ENCODE data around the gene ARHGEF4. TPM values are rescaled to one million over a fixed set of nuclear protein-coding genes. Genes with fewer than 3 reads are reported as not detected.

ARHGEF4 gene
- total RNA-seq, 1 experiment from 2014 or later = 20.0 TPM

GRCh38 chr2:131056204-131056931, 219.7 kb downstream of the ARHGEF4 start:
- no peak overlapping the region for H3K4me2 ChIP-seq
- no peak overlapping the region for H3K4me3 ChIP-seq
- peaks cover 73% of the 10 kb centered on the region for H4K20me1 ChIP-seq (ENCODE audit: insufficient read depth)
- CTCF ChIA-PET = no interaction called here
- no peak overlapping the region for H2AFZ ChIP-seq
- H3K9me3 ChIP-seq (ENCODE audit: insufficient read depth, low read depth) = no peaks in the 10 kb centered on the region
- BruUV-seq (replicated peaks) = no TSS peak
- TF ChIP-seq EZH2 (IDR thresholded peaks at IDR 0.05; ENCODE audit: low read depth) = no peak
- no peak for TF ChIP-seq CTCF (conservative IDR thresholded peaks at IDR 0.05)
- H3K27me3 ChIP-seq (ENCODE audit: insufficient read depth, low read depth) = no peaks in the 10 kb centered on the region
- POLR2A ChIA-PET (ENCODE audit: unreplicated experiment) = no interaction called here
- no peak overlapping the region for H3K27ac ChIP-seq
- no peaks in the 10 kb centered on the region for H3K9me2 ChIP-seq (ENCODE audit: insufficient read depth)
- intact Hi-C loops (cut with micrococcal nuclease; ENCODE audit: unreplicated experiment) = no loop called here
- H3K36me3 ChIP-seq (ENCODE audit: low read depth) = peaks cover 26% of the 10 kb centered on the region
- H3F3A ChIP-seq (ENCODE audit: insufficient read depth, low read depth) = 0 out of 2 replicates have a peak, but pooled peaks cover 4% of the 10 kb centered on the region
- H3K4me1 ChIP-seq (replicated peaks; ENCODE audit: insufficient read depth) = no peaks in the 10 kb centered on the region
- no peak for DNase-seq
- H3K79me2 ChIP-seq (ENCODE audit: low read depth) = peaks cover 39% of the 10 kb centered on the region

GRCh38 chr2:131056932-131057287, 220.2 kb downstream of the ARHGEF4 start:
- CTCF ChIA-PET = no interaction called here
- no peaks in the 10 kb centered on the region for H3K4me1 ChIP-seq (replicated peaks; ENCODE audit: insufficient read depth)
- no peaks in the 10 kb centered on the region for H3K27me3 ChIP-seq (ENCODE audit: insufficient read depth, low read depth)
- H4K20me1 ChIP-seq (ENCODE audit: insufficient read depth) = peaks cover 73% of the 10 kb centered on the region
- H3F3A ChIP-seq (ENCODE audit: insufficient read depth, low read depth) = 0 out of 2 replicates have a peak, but pooled peaks cover under 1% of the 10 kb centered on the region
- TF ChIP-seq EZH2 (IDR thresholded peaks at IDR 0.05; ENCODE audit: low read depth) (no peak), CTCF (conservative IDR thresholded peaks at IDR 0.05) (no peak)
- no peak for DNase-seq
- POLR2A ChIA-PET (ENCODE audit: unreplicated experiment) = no interaction called here
- no peaks in the 10 kb centered on the region for H3K9me3 ChIP-seq (ENCODE audit: insufficient read depth, low read depth)
- H3K4me2 ChIP-seq = no peak overlapping the region
- H3K9me2 ChIP-seq (ENCODE audit: insufficient read depth) = no peaks in the 10 kb centered on the region
- no peak overlapping the region for H3K4me3 ChIP-seq
- BruUV-seq (replicated peaks) = no TSS peak
- H3K36me3 ChIP-seq (ENCODE audit: low read depth) = peaks cover 20% of the 10 kb centered on the region
- intact Hi-C loops (cut with micrococcal nuclease; ENCODE audit: unreplicated experiment) = no loop called here
- no peak overlapping the region for H3K27ac ChIP-seq
- H3K79me2 ChIP-seq (ENCODE audit: low read depth) = peaks cover 45% of the 10 kb centered on the region
- H2AFZ ChIP-seq = no peak overlapping the region

GRCh38 chr2:131058214-131058843, 221.6 kb downstream of the ARHGEF4 start:
- Histone ChIP-seq H3K36me3 (ENCODE audit: low read depth) (peaks cover 14% of the 10 kb centered on the region; the same call in 1 of the 2 replicates), H3K9me3 (ENCODE audit: insufficient read depth, low read depth) (no peaks in the 10 kb centered on the region), H3K4me2 (no peak overlapping the region), H3F3A (ENCODE audit: insufficient read depth, low read depth) (no peaks in the 10 kb centered on the region; the same call in 1 of the 2 replicates), H4K20me1 (ENCODE audit: insufficient read depth) (peaks cover 71% of the 10 kb centered on the region), H3K27me3 (ENCODE audit: insufficient read depth, low read depth) (no peaks in the 10 kb centered on the region), H3K79me2 (ENCODE audit: low read depth) (peaks cover 56% of the 10 kb centered on the region), H3K4me1 (replicated peaks; ENCODE audit: insufficient read depth) (no peaks in the 10 kb centered on the region), H3K9me2 (ENCODE audit: insufficient read depth) (no peaks in the 10 kb centered on the region), H3K4me3 (no peak overlapping the region), H3K27ac (no peak overlapping the region), H2AFZ (no peak overlapping the region)
- CTCF ChIA-PET = no interaction called here
- no TSS peak for BruUV-seq (replicated peaks)
- intact Hi-C loops (cut with micrococcal nuclease; ENCODE audit: unreplicated experiment) = no loop called here
- no peak for TF ChIP-seq CTCF (conservative IDR thresholded peaks at IDR 0.05)
- no peak for TF ChIP-seq EZH2 (IDR thresholded peaks at IDR 0.05; ENCODE audit: low read depth)
- DNase-seq = no peak
- POLR2A ChIA-PET (ENCODE audit: unreplicated experiment) = no interaction called here
